Hematopoietic multipotent progenitor cell treated with erythropoietin and hydrocortisone succinate and interleukin-3 and kit ligand, for 17 days (in vitro differentiated cells): ENCODE data around the gene AQP2.

ENCODE experiments used
- DNase-seq: peaks from one replicate; pipeline ENCODE4 v3.0.0-alpha.2; 2015; ENCODE audit warnings: low spot score

AQP2 gene, protein sequence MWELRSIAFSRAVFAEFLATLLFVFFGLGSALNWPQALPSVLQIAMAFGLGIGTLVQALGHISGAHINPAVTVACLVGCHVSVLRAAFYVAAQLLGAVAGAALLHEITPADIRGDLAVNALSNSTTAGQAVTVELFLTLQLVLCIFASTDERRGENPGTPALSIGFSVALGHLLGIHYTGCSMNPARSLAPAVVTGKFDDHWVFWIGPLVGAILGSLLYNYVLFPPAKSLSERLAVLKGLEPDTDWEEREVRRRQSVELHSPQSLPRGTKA

DNA sequence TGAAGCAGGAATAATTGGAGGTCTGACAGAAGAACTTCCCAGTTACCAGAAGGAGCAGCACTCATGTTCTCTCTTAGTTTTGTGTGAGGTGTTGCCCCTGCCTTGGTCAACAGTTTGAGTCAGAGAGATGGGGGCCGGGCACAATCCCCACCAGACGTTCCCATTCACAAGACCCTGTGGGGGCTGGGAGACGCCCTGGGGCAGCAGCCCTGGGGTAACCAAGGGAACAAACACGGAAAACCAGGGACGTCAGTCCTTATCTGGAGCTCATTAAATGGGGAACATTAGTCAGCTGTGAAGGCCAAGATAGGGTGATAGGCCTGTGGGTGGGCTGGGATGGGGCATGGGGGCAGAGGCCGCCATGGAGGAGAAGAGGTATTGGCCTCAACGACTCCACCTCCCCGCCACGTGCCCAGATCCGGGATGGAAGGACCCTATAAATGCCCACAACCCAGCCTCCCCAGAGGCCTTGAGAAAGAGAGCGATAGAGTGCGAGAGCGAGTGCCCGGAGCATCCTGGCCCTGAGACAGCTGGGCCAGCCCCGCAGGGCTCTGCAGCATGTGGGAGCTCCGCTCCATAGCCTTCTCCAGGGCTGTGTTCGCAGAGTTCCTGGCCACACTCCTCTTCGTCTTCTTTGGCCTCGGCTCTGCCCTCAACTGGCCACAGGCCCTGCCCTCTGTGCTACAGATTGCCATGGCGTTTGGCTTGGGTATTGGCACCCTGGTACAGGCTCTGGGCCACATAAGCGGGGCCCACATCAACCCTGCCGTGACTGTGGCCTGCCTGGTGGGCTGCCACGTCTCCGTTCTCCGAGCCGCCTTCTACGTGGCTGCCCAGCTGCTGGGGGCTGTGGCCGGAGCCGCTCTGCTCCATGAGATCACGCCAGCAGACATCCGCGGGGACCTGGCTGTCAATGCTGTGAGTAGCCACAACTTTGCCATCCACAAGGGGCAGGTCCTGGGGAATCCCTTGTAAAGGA is at the start of gene AQP2:
AQP2 (plus strand) TSS at position 465 of the 979 bp plus-strand sequence; CDS start at position 559, 94 bp downstream.
- DNase-seq, result no peak

DNA sequence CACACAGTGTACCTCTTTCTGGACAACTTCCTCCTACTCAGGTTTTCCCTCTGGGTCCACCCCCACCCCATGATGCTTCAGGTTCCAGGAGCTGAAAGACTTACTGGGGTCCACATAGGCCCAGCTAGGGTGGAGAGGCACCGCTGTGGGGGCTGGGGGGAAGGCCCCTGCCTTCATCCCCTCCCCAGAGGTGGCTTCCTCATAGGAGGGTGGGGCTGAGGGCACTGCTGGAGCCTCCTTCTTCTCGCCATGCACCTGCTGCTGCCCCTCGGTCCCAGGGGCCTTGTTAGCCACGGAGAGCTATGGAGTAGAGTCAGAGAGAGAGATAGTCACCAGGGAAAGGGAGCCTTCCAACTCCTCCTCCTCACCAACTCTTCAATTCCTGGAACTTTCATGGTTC is 49.5 kb upstream of the AQP2 start:
- DNase-seq, result no peak

DNA sequence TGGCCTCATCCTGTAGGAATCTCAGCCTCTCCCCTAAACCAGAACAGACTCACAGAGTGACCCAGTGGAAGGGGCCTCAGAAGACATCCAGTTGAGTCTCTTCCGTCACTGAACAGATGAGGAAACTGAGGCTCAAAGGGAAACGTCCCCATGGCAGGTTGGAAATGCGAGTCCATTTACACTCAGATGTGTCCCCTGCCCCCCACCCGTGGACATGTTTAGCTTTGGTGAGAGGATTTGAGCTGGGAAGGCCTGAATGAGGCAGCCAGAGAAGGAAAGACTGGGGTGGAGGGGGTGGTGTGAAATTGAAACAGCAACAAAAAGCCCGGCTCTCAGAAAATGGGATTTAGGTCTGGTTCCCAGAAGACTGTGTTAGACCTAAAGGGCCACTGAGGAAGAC is 48.6 kb upstream of the AQP2 start:
- no peak for DNase-seq

DNA sequence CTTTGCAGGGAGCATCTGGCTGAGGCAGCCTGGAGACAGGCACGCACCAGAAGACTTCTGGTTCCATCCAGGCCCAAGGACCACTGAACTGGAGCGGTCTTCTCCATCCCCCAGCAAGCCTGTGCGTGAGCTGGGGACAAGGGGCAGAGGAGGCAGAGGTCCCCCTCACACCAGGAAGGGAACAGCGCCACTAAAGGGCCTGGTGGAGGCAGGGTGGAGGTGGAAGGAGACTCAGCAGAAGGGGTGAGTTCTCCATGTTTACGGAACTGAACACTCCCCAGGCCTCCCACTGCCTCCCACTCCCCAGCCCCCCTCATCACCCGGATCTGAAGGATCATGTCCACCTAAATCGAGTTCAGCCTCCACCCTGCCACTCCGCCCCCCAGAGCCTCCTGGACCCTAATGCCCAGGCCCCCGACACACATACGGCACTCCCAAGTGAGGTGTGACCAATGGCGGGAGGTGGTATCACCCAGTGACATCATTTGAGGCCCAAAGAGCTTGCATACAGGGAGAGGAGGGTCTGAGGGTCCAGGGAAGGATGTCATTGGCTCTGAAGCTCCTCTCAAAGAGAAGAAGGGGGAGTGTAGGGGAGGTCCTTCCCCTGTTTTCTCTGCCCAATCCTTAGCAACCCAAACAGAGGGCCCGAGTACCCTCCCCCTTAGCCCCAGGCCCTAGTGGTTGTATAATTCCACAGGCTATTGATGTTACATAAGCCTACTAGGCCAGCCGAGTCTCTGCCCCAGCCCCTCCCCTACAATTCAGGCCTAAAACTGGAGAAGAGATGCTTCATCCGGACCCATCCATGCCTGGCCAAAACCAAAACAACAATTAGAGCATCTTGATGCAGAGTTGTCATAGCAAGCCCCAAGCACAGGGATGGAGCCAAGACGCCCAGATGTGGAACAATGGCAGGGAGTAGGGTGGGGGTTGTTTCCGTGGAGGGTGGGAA is 47.9 kb upstream of the AQP2 start:
- DNase-seq, result no peak

DNA sequence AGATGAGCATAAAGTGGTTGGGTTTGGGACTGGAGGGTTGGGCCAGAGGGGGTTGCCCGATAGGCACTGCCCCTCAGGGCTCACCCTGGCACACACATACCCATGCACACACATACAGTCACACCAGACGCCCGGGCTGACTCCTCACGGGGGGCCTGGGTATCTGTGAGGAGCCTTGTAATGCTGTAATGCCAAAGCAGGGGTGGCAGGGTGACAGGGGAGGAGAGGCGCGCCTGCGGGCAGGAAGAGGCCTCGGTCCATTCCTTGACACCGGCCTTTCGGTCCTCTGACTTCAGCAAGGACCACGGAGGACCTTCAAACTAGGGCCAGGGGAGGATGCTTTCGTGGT is 47.2 kb upstream of the AQP2 start:
- no peak for DNase-seq

DNA sequence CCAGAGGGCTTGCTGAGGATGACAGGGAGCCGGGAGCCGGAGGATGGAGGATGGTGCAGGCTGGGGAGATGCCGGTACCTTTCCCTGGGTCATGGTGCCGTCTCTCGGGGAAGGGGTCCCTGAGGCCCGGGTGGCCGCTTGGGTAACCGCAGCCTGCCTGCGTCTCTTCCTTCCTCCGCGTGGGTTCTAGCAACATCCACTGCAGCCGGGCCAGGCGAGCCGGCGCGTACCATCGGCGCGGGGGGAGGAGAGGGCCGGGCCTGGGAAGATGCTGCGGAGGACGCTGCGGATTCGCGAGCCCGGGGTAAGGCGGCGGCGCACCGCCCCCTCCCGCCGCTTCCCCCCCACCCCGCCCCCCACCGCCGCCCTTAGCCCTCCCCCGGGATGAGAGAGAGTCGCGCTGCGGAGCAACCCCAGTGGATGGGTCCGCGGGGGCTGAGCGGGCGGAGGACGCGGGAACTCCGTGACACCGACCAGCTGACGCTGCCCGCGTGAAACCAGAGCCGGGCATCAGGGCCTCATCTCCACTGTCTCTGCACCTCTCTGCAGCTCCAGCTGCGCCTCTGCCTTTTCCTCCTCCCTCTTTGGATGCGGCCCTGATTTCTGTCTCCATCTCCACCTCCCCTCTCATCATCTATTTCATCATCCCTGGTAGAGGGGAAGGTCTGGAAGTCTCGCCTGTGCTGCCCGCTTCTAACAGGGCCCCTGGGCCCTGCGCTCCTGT is 46.7 kb upstream of the AQP2 start, which contains the start of gene FAIM2:
FAIM2 (minus strand) TSS at position 201 of the 724 bp plus-strand sequence; CDS start at position 93, 108 bp downstream.
- no peak for DNase-seq

DNA sequence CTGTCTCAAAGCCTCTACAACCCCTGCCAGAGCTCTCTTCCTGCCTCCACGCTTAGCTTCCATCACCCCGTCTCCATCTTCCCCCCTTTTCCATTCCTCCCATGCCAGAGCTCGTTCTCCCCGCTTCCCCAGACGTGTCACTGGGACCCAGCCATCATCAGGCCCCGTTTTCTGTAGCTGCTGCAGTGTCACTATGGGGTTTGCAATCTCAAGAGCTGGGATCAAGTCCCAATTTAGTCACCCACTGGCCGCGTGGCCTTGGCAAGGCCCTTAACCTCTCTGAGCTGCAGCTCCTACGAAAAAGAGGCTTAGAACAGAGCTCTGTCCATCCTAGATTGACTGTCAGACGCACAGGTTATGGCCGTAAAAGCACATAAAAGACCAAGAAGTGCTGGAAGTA is 45.9 kb upstream of the AQP2 start:
- no peak for DNase-seq

DNA sequence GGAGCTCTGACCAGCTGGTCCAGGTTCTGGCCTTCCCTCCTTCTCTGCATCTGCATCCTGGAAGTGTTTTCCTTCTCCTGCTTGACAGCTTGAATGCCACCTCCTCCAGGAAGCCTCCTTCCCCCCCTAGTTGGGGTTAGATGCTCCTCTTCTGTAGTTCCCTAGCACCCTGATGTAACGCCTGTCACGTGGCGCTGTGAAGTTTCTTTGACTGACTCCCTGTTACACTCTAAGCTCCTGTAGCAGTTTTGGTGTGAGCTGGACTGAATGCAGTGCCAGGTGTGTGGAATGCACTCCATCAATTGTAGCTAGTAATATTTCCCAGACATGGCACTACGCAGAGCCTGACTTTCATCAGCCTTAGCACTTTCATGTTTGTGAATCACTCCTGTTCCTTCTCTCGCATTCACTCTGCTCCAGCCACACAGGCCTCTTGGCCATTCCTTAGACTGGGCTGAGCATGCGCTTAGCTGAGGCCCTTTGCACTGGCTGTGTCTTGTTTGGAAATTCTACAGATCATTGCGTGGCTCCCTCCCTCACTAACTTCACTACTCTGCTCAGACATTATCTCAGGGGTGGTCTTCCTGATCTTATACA is 44.7 kb upstream of the AQP2 start:
- DNase-seq, result no peak

DNA sequence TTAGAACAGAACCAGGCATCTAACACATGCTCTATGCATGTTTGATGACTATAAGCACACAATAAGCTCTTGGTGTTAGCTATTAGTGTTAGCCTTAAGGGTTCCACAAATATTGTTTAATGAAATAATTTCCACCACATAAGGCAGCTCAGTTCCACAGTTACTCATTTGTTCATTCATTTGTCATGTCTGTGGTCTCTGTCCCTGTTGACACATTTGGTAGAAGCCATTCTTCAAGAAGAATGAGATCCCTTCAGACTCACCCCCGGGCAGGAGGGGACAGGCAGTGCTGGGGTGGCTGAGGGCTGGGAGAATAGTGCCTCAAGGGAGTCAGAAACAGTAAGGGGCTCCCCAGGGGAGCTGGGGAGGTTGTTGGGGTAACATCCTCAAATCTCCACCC is 43.2 kb upstream of the AQP2 start:
- DNase-seq, result no peak

DNA sequence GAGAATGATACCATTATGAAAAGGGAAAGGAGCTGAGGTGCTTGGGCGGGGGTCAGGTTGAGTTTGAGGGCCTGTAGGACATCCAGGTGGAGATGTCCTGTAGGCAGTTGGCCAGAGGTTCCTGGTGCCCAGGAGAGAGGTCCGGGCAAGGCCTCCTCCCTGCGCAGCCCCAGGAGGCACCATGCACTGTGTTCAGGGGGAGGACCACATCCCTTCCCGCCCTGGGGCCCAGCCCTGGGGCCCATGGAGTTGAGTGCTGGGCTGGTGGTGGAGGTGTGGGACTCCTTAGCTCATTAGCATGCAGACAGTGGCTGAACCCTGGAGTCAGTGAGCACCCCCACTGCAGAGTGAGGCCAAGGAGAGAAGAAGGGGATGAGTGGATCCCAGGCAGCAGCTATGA is 41.2 kb upstream of the AQP2 start:
- no peak for DNase-seq

DNA sequence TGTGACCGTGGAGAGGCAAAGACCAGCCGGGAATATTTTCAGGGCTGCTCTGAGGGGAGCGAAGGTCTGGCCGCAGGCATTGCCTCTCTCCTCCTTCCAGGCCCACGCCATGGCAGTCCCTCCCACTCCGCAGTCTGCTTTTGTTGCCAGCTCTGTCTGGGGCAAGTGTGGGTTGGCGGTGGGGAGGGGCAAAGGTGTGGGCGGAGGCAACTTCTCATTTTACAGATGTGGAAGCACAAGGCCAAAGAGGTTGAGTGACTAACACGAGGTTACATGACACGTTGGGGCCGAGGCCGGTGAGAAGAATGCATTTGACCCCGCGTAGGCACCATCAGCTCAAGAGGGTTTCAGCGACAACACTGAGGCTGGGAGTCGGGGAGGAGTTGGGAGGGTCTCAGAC is 40.7 kb upstream of the AQP2 start:
- DNase-seq, result no peak

DNA sequence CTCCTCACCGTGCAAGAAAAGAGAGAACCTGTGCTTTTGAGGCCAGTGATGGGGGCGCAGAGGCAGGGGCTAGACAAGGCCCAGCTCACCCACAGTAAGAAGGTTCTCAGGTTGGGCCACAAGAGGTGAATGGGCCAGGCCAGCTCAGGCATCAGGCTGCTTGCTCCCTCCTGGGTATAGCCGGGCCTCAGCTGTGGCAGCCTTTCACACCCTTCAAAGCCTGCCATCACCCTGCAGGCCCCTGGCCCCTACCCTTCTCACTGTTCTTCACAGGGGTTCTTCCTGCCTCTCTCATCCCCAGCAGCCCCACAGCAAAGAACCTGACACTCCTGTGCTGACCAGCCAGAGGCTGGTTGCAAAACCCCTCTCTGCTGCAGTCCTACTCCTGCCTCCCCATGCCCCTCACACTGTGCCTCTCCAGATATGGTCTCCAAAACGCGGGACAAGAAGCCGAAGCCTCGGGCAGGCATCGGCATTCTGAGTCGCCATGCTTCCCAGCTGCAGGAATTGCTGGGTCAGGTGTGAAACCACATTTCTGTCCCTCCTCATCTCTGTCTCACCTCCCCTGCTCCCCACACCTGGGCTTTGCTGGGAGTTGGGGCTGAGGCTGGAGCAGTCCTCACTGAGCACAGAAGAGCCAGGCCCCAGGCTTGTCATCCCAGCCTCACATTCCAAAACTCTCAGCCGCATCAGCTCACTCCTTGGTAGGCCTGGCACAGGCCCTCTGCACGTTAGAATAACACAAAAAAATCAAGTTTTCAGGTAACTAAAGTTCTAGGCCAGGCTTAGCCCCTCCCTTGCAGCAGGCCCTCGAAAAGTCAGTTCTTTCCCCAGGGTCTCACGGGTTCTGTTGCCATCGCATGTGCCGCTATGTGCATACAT is 40.0 kb upstream of the AQP2 start:
- DNase-seq, result no peak

DNA sequence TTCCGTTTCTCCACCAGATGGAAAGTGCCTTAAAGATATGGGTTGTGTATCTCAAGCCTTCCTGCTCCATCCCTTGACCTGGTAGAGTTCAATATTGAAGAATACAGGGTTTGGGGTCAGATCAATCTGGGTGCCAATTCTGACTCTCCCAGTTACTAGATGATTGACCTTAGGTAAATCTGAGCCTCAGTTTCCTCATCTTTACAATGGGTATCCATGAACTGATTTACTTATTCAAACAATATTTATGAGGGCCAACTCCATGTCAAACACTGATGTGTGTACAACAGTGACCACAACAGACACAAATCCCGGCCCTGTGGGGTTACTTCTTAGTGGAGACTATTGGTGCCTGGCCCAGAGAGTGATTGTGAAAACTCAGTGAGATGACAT is 39.3 kb upstream of the AQP2 start:
- DNase-seq, result no peak

DNA sequence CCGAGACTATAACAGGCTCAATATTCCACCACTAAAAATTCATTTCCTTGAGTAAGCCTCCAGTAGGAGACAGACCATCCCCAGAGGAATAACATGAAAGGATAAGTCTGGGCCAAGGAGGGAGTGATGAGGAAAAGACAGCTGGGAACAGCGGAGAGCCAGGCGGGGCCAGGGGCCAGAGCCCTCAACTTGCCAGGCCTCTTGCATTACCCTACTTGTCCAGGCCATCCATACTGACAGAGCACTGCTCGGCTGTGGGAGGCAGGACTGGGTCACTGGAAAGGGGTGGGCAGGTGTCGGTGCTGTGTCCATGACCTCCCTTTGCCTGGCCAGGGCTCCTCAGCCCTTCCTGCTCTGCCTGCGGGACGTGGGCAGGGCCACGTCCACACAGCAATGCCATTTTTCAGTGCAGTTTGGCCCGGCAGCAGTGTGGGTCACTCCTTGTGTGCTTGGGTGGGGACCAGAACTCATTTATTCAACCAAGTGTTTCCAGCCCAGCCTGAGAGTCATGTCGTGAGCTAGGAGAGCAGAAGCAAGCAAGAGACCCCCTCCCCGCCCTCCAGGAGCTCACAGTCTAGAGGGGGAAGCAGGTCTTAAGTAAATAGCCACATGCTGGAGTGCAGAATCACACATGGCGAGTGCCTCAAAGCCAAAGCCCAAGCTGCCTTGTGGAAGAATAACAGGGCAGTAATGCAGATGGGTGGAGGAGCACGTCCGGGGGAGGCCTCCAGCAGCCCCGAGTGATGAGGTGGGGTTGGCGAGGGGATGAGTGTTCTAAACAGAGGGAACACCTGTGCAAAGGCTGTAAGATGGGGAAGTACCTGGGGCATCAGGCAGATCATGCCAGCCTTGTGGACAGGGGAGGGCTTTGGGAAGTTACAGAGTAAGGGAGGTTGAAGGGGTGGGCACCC is 37.9 kb upstream of the AQP2 start:
- no peak for DNase-seq

DNA sequence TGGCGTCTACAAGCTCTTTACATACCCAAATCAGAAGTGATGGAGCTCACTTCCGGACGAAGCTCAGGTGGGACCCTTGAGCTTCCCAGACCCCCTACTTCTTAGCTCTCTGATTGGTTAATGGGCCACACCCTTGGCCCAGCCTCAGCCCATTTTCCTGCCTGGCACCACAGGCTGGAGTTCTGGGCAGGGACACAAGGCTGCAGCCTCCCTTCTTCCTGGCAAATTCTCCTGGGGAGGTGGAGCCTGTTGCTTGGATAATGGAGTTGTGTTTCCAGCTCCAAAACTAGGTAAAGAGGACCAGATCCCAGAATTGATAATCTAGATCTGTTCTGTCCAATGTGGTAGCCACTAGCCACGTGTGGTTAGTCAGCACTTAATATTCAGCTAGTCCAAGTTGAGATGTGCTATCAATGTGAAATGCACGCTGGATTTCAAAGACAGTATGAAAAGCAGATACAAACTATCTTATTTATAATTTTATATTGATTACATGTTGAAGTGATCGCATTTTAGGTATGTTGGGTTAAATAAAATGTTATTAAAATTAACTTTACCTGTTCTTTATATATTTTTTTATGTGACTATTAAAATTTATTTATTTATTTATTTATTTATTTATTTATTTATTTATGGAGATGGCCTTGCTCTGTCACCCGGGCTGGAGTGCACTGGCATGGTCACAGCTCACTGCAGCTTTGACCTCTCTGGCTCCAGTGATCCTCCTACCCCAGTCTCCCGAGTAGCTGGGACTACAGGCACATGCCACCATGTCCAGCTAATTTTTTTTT is 34.2 kb upstream of the AQP2 start:
- no peak for DNase-seq

DNA sequence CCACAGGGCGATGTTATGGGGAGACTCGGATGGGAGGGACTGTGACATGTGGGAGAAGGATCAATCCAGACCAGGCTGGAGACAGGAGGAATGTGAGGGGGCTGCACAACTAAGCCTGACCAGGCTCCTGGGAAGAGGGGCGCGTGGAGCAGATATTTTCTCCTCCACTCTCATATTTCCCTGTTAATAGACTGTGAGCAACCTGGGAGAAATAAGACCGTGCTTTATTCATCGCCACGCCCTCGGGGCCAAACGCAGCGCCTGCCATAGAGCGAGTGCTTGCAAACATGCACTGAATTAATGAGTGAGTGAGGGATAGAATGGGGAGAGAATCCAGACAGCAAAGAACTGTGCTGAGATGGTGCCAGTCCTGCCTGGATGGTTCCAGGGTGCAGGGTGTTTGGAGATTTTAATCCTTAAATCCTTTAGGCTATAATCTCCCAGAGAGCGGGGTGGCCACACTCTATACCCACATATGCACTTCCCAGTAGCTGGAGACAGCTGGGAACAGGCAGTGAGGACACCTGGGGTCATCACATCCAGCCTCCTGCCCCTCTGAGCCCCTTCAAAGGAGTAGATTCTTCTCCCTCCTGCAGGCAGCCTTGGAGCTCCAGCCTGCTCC is 33.3 kb upstream of the AQP2 start:
- no peak for DNase-seq

DNA sequence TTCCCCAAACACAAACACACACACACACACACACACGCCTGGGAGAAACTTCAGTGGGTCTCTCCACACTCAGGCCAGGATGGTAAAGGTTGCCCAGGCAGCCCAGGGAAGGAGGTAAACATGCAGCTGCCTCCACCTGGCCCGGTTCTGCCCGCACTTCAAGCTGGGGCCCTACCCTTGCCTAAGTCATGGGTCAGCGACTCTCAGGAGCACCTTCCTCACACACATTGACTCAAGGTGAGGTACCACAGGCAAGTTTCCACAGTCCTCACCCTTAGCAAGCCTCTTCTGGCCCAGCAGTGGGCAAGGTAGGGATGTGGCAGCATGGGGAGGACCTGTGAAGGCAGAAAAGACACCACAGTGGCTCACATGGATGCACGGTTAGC is 32.8 kb upstream of the AQP2 start:
- DNase-seq, result no peak
